Neural progenitor cell (in vitro differentiated cells): ENCODE results near the gene DLL4.

Experiments
- CTCF ChIP-seq: fragments of 200-600 bp; sonication (generic); IDR thresholded peaks from 2 replicates; pipeline ENCODE4 v1.5.1; 2017; ENCODE audit warnings: antibody characterized with exemption, mild to moderate bottlenecking
- EZH2phosphoT487 ChIP-seq: fragments of 200-600 bp; sonication (generic); IDR thresholded peaks from 2 replicates; pipeline ENCODE4 v1.6.1; 2017; ENCODE audit warnings: antibody characterized with exemption

- no peak for TF ChIP-seq CTCF
- TF ChIP-seq EZH2phosphoT487, result no peak
These were observed 31.2 kb downstream of the DLL4 start for GRCh38 chr15:40960151-40960885.
